Activated T-cell treated with anti-CD3 and anti-CD28 coated beads, Interleukin-2, amount 50 U/mL, for 72 hours (primary cell): ENCODE results near the gene ENPP4. TPM values are rescaled to one million over a fixed set of nuclear protein-coding genes. Genes with fewer than 3 reads are reported as not detected.
"Not testable (repeated sequence)": the region's sequence is repeated elsewhere in the genome, so short reads cannot be mapped to it uniquely, and the experiment has no call there.

Experiments used
- ATAC-seq, 2 donors: fragments of 150-1000 bp; cut with Tn5 transposase; replicated peaks in 1 of 2; 2 replicates each; pipeline ENCODE4 v1.10.0; 2021; ENCODE audit warnings: moderate library complexity in 2 of 2, mild to moderate bottlenecking in 1 of 2
- DNase-seq, 2 donors: peaks; one replicate each; pipeline ENCODE4 v3.0.0; 2021 to 2022; ENCODE audit warnings: mixed read lengths in 1 of 2
- H3K27ac Mint-ChIP-seq: one replicate; pipeline ENCODE4 v1.8.0; 2022; ENCODE audit warnings: mild to moderate bottlenecking, moderate library complexity, mixed read lengths
- H3K27me3 Mint-ChIP-seq: one replicate; pipeline ENCODE4 v1.8.0; 2022; ENCODE audit warnings: low read depth, mixed read lengths
- H3K36me3 Mint-ChIP-seq, 2 donors: one replicate each; pipeline ENCODE4 v1.8.0; 2022; ENCODE audit warnings: mixed read lengths in 2 of 2, mild to moderate bottlenecking in 1 of 2; ENCODE audit not compliant: insufficient read depth in 2 of 2
- H3K4me1 Mint-ChIP-seq: one replicate; pipeline ENCODE4 v1.8.0; 2022; ENCODE audit warnings: low read depth, mixed read lengths
- H3K4me3 Mint-ChIP-seq, 2 donors: one replicate each; pipeline ENCODE4 v1.8.0; 2022; ENCODE audit warnings: mild to moderate bottlenecking in 2 of 2, mixed read lengths in 2 of 2, moderate library complexity in 2 of 2
- H3K9me3 Mint-ChIP-seq, 2 donors: one replicate each; pipeline ENCODE4 v1.8.0; 2022; ENCODE audit warnings: mixed read lengths in 2 of 2
- total RNA-seq, 2 donors: library from RNA; stranded (reverse); gene quantifications; one replicate each; pipeline ENCODE4 v1.2.3, GENCODE V29; 2022

ENPP4 gene
- total RNA-seq, 2 donors from 2014 or later, result 5.8 to 6.9 TPM

GRCh38 chr6:46105568-46105967 lies 24.2 kb upstream of the ENPP4 start:
- ATAC-seq, result no peak
- Mint-ChIP-seq H3K27ac (no peak overlapping the region), H3K4me1 (peaks cover 22% of the 10 kb centered on the region), H3K27me3 (no peaks in the 10 kb centered on the region), H3K4me3 (no peak overlapping the region), H3K36me3 (peaks cover 0 to 4% of the 10 kb centered on the region in 2 donors), H3K9me3 (peaks cover 0 to 2% of the 10 kb centered on the region in 2 donors)
- no peak for DNase-seq

GRCh38 chr6:46113370-46113769 lies 16.4 kb upstream of the ENPP4 start:
- H3K27me3 Mint-ChIP-seq, result no peaks in the 10 kb centered on the region
- peaks cover 5% of the 10 kb centered on the region for H3K4me1 Mint-ChIP-seq
- H3K9me3 Mint-ChIP-seq, result peaks cover 0 to 9% of the 10 kb centered on the region in 2 donors
- H3K27ac Mint-ChIP-seq, result no peak overlapping the region
- DNase-seq (no peak), ATAC-seq (no peak)
- H3K4me3 Mint-ChIP-seq, result no peak overlapping the region
- peaks cover 4 to 10% of the 10 kb centered on the region in 2 donors for H3K36me3 Mint-ChIP-seq

GRCh38 chr6:46115634-46116033 lies 14.2 kb upstream of the ENPP4 start:
- no peak overlapping the region for H3K27ac Mint-ChIP-seq
- H3K36me3 Mint-ChIP-seq, result peaks cover 2 to 16% of the 10 kb centered on the region in 2 donors
- peaks cover 15% of the 10 kb centered on the region for H3K4me1 Mint-ChIP-seq
- ATAC-seq (no peak), DNase-seq (no peak)
- H3K4me3 Mint-ChIP-seq, result no peak overlapping the region
- H3K9me3 Mint-ChIP-seq, result peaks cover 0 to 9% of the 10 kb centered on the region in 2 donors
- H3K27me3 Mint-ChIP-seq, result no peaks in the 10 kb centered on the region

DNA sequence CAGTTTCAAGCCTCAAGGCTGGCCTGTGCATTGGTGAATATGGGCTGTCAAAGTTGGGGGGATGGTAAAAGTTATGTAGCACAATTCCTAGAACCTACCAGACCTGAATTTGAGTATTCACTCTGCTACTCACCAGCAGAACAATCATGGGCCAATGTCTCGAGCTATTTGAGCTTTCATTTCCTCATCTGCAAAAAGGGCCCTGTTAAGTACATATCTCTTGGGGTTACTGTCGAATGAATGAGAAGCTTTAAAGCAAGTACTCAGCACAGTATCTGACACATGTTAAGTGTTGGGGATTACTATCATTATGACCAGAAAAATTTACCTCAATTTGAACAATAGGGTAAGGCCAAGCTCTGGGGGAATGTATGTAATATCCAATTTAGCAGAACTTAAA lies 13.5 kb upstream of the ENPP4 start:
- Mint-ChIP-seq H3K9me3 (peaks cover 0 to 9% of the 10 kb centered on the region in 2 donors), H3K27ac (no peak overlapping the region), H3K27me3 (no peaks in the 10 kb centered on the region), H3K4me1 (peaks cover 15% of the 10 kb centered on the region), H3K36me3 (peaks cover 2 to 17% of the 10 kb centered on the region in 2 donors), H3K4me3 (no peak overlapping the region)
- DNase-seq (no peak), ATAC-seq (no peak)

- Mint-ChIP-seq H3K36me3 (peaks cover 7 to 18% of the 10 kb centered on the region in 2 donors), H3K27me3 (no peaks in the 10 kb centered on the region), H3K9me3 (no peaks in the 10 kb centered on the region), H3K4me3 (no peak overlapping the region), H3K27ac (peak overlapping the region; percentile 55), H3K4me1 (peaks cover 15% of the 10 kb centered on the region)
- DNase-seq (no peak), ATAC-seq (no peak)
Measured at GRCh38 chr6:46118157-46118556, 11.6 kb upstream of the ENPP4 start.

- H3K27me3 Mint-ChIP-seq, result no peaks in the 10 kb centered on the region
- H3K4me1 Mint-ChIP-seq, result peaks cover 15% of the 10 kb centered on the region
- peaks cover 7 to 18% of the 10 kb centered on the region in 2 donors for H3K36me3 Mint-ChIP-seq
- ATAC-seq, result no peak
- no peak overlapping the region for H3K4me3 Mint-ChIP-seq
- H3K27ac Mint-ChIP-seq, result peak overlapping the region; percentile 55
- H3K9me3 Mint-ChIP-seq, result no peaks in the 10 kb centered on the region
- DNase-seq, result no peak
Measured at GRCh38 chr6:46118836-46119235, 11.0 kb upstream of the ENPP4 start.

DNA sequence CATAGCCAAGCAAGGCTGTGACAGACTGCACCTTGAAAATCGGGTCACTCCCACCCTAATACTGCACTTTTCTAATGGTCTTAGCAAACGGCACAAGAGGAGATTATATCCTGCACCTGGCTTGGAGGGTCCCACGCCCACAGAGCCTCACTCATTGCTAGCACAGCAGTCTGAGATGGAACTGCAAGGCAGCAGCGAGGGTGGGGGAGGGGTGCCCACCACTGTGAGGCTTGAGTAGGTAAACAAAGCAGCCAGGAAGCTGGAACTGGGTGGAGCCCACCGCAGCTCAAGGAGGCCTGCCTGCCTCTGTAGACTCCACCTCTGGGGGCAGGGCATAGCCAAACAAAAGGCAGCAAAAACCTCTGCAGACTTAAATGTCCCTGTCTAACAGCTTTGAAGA lies 10.1 kb upstream of the ENPP4 start:
- H3K36me3 Mint-ChIP-seq, result peaks cover 7 to 18% of the 10 kb centered on the region in 2 donors
- not testable (repeated sequence) for H3K4me3 Mint-ChIP-seq, DNase-seq, ATAC-seq, H3K27ac Mint-ChIP-seq, H3K9me3 Mint-ChIP-seq, H3K27me3 Mint-ChIP-seq
- H3K4me1 Mint-ChIP-seq, result peaks cover 15% of the 10 kb centered on the region

DNA sequence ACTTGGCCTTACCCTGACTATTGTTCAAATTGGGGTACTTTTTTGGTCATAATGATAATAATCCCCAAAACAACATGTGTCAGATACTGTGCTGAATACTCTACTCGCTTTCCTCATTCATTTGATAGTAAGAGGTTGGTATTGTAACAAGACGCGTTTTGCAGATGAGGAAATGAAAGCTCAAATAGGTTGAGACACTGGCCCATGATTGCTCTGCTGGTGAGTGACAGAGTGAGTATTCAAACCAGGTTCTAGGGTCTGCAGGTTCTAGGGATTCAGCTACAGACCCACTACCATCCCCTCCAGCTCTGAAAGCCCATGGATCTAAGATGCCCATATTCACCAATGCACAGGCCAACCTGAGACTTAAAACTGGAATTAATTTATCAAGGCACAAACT lies 1.3 kb upstream of the ENPP4 start:
- H3K9me3 Mint-ChIP-seq, result no peaks in the 10 kb centered on the region
- ATAC-seq, result no peak
- peak overlapping the region; percentile 95 to 97 for H3K4me3 Mint-ChIP-seq
- peaks cover 0 to 5% of the 10 kb centered on the region in 2 donors for H3K36me3 Mint-ChIP-seq
- peaks cover 18% of the 10 kb centered on the region for H3K4me1 Mint-ChIP-seq
- no peaks in the 10 kb centered on the region for H3K27me3 Mint-ChIP-seq
- DNase-seq, result no peak
- H3K27ac Mint-ChIP-seq, result peak overlapping the region; percentile 58

GRCh38 chr6:46129291-46129628 lies 529 bp upstream of the ENPP4 start:
- DNase-seq (no peak), ATAC-seq (peak; percentile 18 to 23)
- Mint-ChIP-seq H3K4me1 (peaks cover 21% of the 10 kb centered on the region), H3K4me3 (peak overlapping the region; percentile 95 to 97), H3K27me3 (no peaks in the 10 kb centered on the region), H3K9me3 (no peaks in the 10 kb centered on the region), H3K36me3 (peaks cover 0 to 5% of the 10 kb centered on the region in 2 donors), H3K27ac (peak overlapping the region; percentile 68)

GRCh38 chr6:46130666-46131065 lies 877 bp downstream of the ENPP4 start:
- Mint-ChIP-seq H3K4me3 (peak overlapping the region; percentile 95 to 97), H3K27ac (no peak overlapping the region), H3K36me3 (peaks cover 0 to 5% of the 10 kb centered on the region in 2 donors), H3K4me1 (peaks cover 25% of the 10 kb centered on the region), H3K9me3 (no peaks in the 10 kb centered on the region), H3K27me3 (no peaks in the 10 kb centered on the region)
- ATAC-seq (no peak), DNase-seq (no peak)

DNA sequence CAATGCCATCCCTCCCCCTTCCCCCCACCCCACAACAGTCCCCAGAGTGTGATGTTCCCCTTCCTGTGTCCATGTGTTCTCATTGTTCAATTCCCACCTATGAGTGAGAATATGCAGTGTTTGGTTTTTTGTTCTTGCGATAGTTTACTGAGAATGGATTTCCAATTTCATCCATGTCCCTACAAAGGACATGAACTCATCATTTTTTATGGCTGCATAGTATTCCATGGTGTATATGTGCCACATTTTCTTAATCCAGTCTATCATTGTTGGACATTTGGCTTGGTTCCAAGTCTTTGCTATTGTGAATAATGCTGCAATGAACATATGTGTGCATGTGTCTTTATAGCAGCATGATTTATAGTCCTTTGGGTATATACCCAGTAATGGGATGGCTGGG lies 1.5 kb downstream of the ENPP4 start:
- H3K4me1 Mint-ChIP-seq, result peaks cover 25% of the 10 kb centered on the region
- not testable (repeated sequence) for H3K27me3 Mint-ChIP-seq, H3K4me3 Mint-ChIP-seq, H3K36me3 Mint-ChIP-seq, H3K27ac Mint-ChIP-seq, H3K9me3 Mint-ChIP-seq, DNase-seq, ATAC-seq

DNA sequence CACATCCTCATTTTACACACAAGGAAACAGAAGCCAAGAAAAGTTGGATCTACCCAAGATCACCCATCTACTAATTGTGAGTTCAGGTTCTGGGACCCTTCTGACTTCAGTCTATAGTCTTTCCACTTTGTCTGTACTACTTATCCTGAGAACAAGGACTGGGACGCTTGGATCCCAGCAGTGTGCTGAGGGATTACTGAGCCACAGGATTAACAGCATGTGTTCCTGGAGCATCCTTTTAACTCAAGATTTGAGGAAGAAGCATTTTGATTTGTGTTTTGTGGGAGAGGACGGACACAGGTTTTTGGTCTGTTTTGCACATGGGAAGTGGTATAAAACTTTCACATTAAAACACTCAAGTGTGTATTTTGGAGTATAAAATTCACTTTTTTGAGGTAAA lies 4.4 kb downstream of the ENPP4 start:
- no peak for DNase-seq
- ATAC-seq, result no peak
- no peak overlapping the region for H3K4me3 Mint-ChIP-seq
- H3K4me1 Mint-ChIP-seq, result peaks cover 29% of the 10 kb centered on the region
- H3K36me3 Mint-ChIP-seq, result peaks cover 0 to 5% of the 10 kb centered on the region in 2 donors
- no peak overlapping the region for H3K27ac Mint-ChIP-seq
- H3K9me3 Mint-ChIP-seq, result no peaks in the 10 kb centered on the region
- no peaks in the 10 kb centered on the region for H3K27me3 Mint-ChIP-seq

- peaks cover 28% of the 10 kb centered on the region for H3K4me1 Mint-ChIP-seq
- H3K36me3 Mint-ChIP-seq, result peaks cover 0 to 3% of the 10 kb centered on the region in 2 donors
- H3K4me3 Mint-ChIP-seq, result no peak overlapping the region
- H3K27ac Mint-ChIP-seq, result no peak overlapping the region
- DNase-seq (no peak), ATAC-seq (no peak)
- H3K27me3 Mint-ChIP-seq, result no peaks in the 10 kb centered on the region
- no peaks in the 10 kb centered on the region for H3K9me3 Mint-ChIP-seq
Measured at GRCh38 chr6:46135176-46135575, 5.4 kb downstream of the ENPP4 start.

DNA sequence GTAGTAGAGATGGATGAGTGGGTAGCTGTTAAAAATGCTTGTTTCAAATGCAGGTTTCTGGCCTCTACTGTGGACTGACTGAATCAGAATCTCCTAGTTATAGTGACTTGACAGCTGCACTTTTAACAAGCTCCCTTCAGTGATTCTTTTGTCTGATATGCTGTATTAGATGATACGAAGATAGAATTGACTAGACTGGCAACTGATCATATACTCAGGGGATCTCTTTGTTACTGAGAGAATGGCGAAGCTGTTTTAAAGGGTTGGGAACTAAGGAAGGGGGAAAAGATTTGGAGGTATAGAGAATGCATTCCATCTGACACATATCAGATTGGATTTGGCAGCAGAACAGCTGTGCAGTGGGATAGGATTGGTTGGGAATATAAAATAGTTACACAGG lies 7.0 kb downstream of the ENPP4 start:
- Mint-ChIP-seq H3K4me1 (peaks cover 28% of the 10 kb centered on the region), H3K9me3 (no peaks in the 10 kb centered on the region), H3K36me3 (no peaks in the 10 kb centered on the region), H3K27me3 (no peaks in the 10 kb centered on the region), H3K4me3 (no peak overlapping the region), H3K27ac (no peak overlapping the region)
- DNase-seq (no peak), ATAC-seq (no peak)
